ENCODE data around the gene WNT9B.

GRCh38 chr17:46817901-46818209 lies 33.5 kb upstream of the WNT9B start:
- TF ChIP-seq, protein P1, sequence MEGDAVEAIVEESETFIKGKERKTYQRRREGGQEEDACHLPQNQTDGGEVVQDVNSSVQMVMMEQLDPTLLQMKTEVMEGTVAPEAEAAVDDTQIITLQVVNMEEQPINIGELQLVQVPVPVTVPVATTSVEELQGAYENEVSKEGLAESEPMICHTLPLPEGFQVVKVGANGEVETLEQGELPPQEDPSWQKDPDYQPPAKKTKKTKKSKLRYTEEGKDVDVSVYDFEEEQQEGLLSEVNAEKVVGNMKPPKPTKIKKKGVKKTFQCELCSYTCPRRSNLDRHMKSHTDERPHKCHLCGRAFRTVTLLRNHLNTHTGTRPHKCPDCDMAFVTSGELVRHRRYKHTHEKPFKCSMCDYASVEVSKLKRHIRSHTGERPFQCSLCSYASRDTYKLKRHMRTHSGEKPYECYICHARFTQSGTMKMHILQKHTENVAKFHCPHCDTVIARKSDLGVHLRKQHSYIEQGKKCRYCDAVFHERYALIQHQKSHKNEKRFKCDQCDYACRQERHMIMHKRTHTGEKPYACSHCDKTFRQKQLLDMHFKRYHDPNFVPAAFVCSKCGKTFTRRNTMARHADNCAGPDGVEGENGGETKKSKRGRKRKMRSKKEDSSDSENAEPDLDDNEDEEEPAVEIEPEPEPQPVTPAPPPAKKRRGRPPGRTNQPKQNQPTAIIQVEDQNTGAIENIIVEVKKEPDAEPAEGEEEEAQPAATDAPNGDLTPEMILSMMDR (IDR thresholded peaks at IDR 0.05): no peak
- TF ChIP-seq POLR2A (IDR thresholded peaks at IDR 0.05): no peak
